ENCODE data around the gene ZNF385B. TPM values are rescaled to one million over a fixed set of nuclear protein-coding genes. Genes with fewer than 3 reads are reported as not detected.

Gene ZNF385B
- total RNA-seq, 2 donors from 2014 or later = 5.3 to 18.1 TPM

GRCh38 chr2:179773986-179774385 lies 87.4 kb downstream of the ZNF385B start:
- Histone ChIP-seq H3K27me3 (ENCODE audit: control insufficient read depth, insufficient read depth, low read length, poor library complexity, severe bottlenecking) (no peaks in the 10 kb centered on the region), H3K9me3 (ENCODE audit: control insufficient read depth, low read length) (no peaks in the 10 kb centered on the region), H3K4me3 (ENCODE audit: low read length) (no peak overlapping the region), H3K36me3 (ENCODE audit: control insufficient read depth, insufficient read depth, low read length) (no peaks in the 10 kb centered on the region), H3K27ac (ENCODE audit: low read depth, low read length) (no peak overlapping the region), H3K4me1 (ENCODE audit: control insufficient read depth, insufficient read depth, low read length) (no peaks in the 10 kb centered on the region), H3K9ac (ENCODE audit: extremely low read depth, low read length, poor library complexity, severe bottlenecking) (no peak overlapping the region)
- H3K27ac Mint-ChIP-seq = no peak overlapping the region
- H3K4me3 Mint-ChIP-seq = no peak overlapping the region
- no peaks in the 10 kb centered on the region for H3K36me3 Mint-ChIP-seq (ENCODE audit: low read depth)
- no peak for DNase-seq
- H3K27me3 Mint-ChIP-seq (ENCODE audit: insufficient read depth) = no peaks in the 10 kb centered on the region
- no peaks in the 10 kb centered on the region for H3K4me1 Mint-ChIP-seq
- no peaks in the 10 kb centered on the region for H3K9me3 Mint-ChIP-seq
- WGBS, 2 experiments (ENCODE audit: insufficient coverage in 1 of 2, insufficient read length in 1 of 2) = 94 to 100% methylated on average over 2 to 4 of the region's 4 CpGs
- no peak for TF ChIP-seq CTCF (conservative IDR thresholded peaks at IDR 0.05)

GRCh38 chr2:179772346-179772745 lies 89.1 kb downstream of the ZNF385B start:
- DNase-seq = no peak
- H3K9me3 Mint-ChIP-seq = no peaks in the 10 kb centered on the region
- H3K9me3 ChIP-seq (ENCODE audit: control insufficient read depth, low read length) = no peaks in the 10 kb centered on the region
- no peak overlapping the region for H3K4me3 ChIP-seq (ENCODE audit: low read length)
- 92% methylated on average over 1 of the region's 1 CpG; no CpG with 5 or more reads in 1 of the 2 experiments for WGBS, 2 experiments (ENCODE audit: insufficient coverage in 1 of 2, insufficient read length in 1 of 2)
- H3K27ac ChIP-seq (ENCODE audit: low read depth, low read length) = no peak overlapping the region
- no peaks in the 10 kb centered on the region for H3K27me3 ChIP-seq (ENCODE audit: control insufficient read depth, insufficient read depth, low read length, poor library complexity, severe bottlenecking)
- no peak for TF ChIP-seq CTCF (conservative IDR thresholded peaks at IDR 0.05)
- no peaks in the 10 kb centered on the region for H3K36me3 Mint-ChIP-seq (ENCODE audit: low read depth)
- H3K9ac ChIP-seq (ENCODE audit: extremely low read depth, low read length, poor library complexity, severe bottlenecking) = no peak overlapping the region
- H3K36me3 ChIP-seq (ENCODE audit: control insufficient read depth, insufficient read depth, low read length) = no peaks in the 10 kb centered on the region
- no peak overlapping the region for H3K4me3 Mint-ChIP-seq
- no peaks in the 10 kb centered on the region for H3K4me1 Mint-ChIP-seq
- no peaks in the 10 kb centered on the region for H3K4me1 ChIP-seq (ENCODE audit: control insufficient read depth, insufficient read depth, low read length)
- H3K27ac Mint-ChIP-seq = no peak overlapping the region
- no peaks in the 10 kb centered on the region for H3K27me3 Mint-ChIP-seq (ENCODE audit: insufficient read depth)

DNA sequence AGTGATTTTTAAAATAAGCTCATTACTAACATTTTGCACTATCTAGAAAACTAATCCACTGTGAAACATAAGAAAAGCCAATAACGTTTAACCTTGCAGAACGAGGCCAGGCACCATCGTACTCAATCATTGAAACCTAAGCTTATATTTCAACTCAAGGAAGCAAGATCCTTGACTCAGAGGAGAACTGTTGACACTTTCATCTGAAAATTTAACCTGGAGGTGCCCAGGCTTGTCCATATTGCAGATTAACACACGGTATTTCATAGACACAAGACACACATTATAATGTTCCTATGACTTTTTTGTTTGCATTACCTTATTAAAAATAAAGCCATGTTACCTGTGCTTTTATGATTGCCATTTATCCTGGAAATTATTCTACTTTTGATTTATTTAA lies 89.6 kb downstream of the ZNF385B start:
- no peak overlapping the region for H3K4me3 Mint-ChIP-seq
- Histone ChIP-seq H3K9me3 (ENCODE audit: control insufficient read depth, low read length) (no peaks in the 10 kb centered on the region), H3K36me3 (ENCODE audit: control insufficient read depth, insufficient read depth, low read length) (no peaks in the 10 kb centered on the region), H3K27me3 (ENCODE audit: control insufficient read depth, insufficient read depth, low read length, poor library complexity, severe bottlenecking) (no peaks in the 10 kb centered on the region), H3K4me1 (ENCODE audit: control insufficient read depth, insufficient read depth, low read length) (no peaks in the 10 kb centered on the region), H3K9ac (ENCODE audit: extremely low read depth, low read length, poor library complexity, severe bottlenecking) (no peak overlapping the region), H3K27ac (ENCODE audit: low read depth, low read length) (no peak overlapping the region), H3K4me3 (ENCODE audit: low read length) (no peak overlapping the region)
- no peaks in the 10 kb centered on the region for H3K36me3 Mint-ChIP-seq (ENCODE audit: low read depth)
- DNase-seq = no peak
- TF ChIP-seq CTCF (conservative IDR thresholded peaks at IDR 0.05) = no peak
- H3K27me3 Mint-ChIP-seq (ENCODE audit: insufficient read depth) = no peaks in the 10 kb centered on the region
- no peaks in the 10 kb centered on the region for H3K9me3 Mint-ChIP-seq
- no peak overlapping the region for H3K27ac Mint-ChIP-seq
- no peaks in the 10 kb centered on the region for H3K4me1 Mint-ChIP-seq
- WGBS, 2 experiments (ENCODE audit: insufficient coverage in 1 of 2, insufficient read length in 1 of 2) = 93 to 97% methylated on average over 3 to 4 of the region's 4 CpGs

All from endodermal cell (in vitro differentiated cells).